Esophagus squamous epithelium (tissue), 5 donors: ENCODE results near the gene BCS1L. TPM values are rescaled to one million over a fixed set of nuclear protein-coding genes. Genes with fewer than 3 reads are reported as not detected.

ENCODE experiments used
- DNase-seq: peaks from one replicate; lab custom pipeline; 2025; lab: John Stamatoyannopoulos, UW
- H3K27ac ChIP-seq, 4 donors: fragments of 200-600 bp; sonication (generic); one replicate each; pipeline ENCODE4 v1.5.1; 2016 to 2019; ENCODE audit warnings: mild to moderate bottlenecking in 1 of 4
- H3K27me3 ChIP-seq, 4 donors: fragments of 200-600 bp; sonication (generic); 1 replicate in 3 of 4; 2 replicates in 1 of 4; pipeline versions ENCODE4 v1.5.1 to v1.6.0; 2017 to 2021; ENCODE audit warnings: antibody characterized with exemption in 1 of 4
- H3K36me3 ChIP-seq, 3 donors: fragments of 200-600 bp; sonication (generic); one replicate each; pipeline ENCODE4 v1.5.1; 2016 to 2019
- H3K4me1 ChIP-seq, 3 donors: fragments of 200-600 bp; sonication (generic); one replicate each; pipeline ENCODE4 v1.5.1; 2017 to 2019
- H3K4me3 ChIP-seq, 4 donors: fragments of 200-600 bp; sonication (generic); 1 replicate in 3 of 4; 2 replicates in 1 of 4; pipeline ENCODE4 v1.5.1; 2016 to 2019; ENCODE audit warnings: mild to moderate bottlenecking in 2 of 4, moderate library complexity in 1 of 4
- H3K9me3 ChIP-seq, 3 donors: fragments of 200-600 bp; sonication (generic); one replicate each; pipeline ENCODE4 v1.5.1; 2016 to 2019
- CTCF ChIP-seq, 6 experiments: fragments of 450-650 bp in 4 of 6; fragments of 200-600 bp in 2 of 6; sonication (generic) in 2 of 6; IDR thresholded peaks; one replicate each; pipeline ENCODE4 v1.5.1; 2016 to 2019; ENCODE audit warnings: antibody characterized with exemption in 6 of 6, mild to moderate bottlenecking in 4 of 6, moderate library complexity in 4 of 6
- POLR2A ChIP-seq, 4 donors: fragments of 450-650 bp; IDR thresholded peaks; one replicate each; pipeline ENCODE4 v1.6.1; 2017; ENCODE audit warnings: antibody characterized with exemption in 4 of 4, mild to moderate bottlenecking in 4 of 4, moderate library complexity in 3 of 4
- WGBS, 2 donors: methylation state at CpG; one replicate each; pipeline ENCODE4 v1.1.5; 2018; 5-methylcytosine and 5-hydroxymethylcytosine counted together
- intact Hi-C: fragments of 100-400 bp; cut with DNase I; formaldehyde crosslinking; loops from one replicate; pipeline ENCODE4 v1.15.0; 2022
- total RNA-seq, 4 donors: library from RNA; depleted of rRNA; stranded (reverse); fragments of >200 nt; gene quantifications; one replicate each; pipeline ENCODE4 v1.1.0, GENCODE V29; 2016
- donor health status: DM: yes; HTN: yes; CAD: no.

BCS1L gene
- total RNA-seq, 4 donors from 2014 or later = 29.9 to 34.0 (median 30.6) TPM

- 62 to 83% methylated on average over 1 to 2 of the region's 2 CpGs for WGBS, 2 donors
- H3K27ac ChIP-seq = no peak overlapping the region
These were observed 42.3 kb downstream of the BCS1L start for GRCh38 chr2:218701806-218702205.

DNA sequence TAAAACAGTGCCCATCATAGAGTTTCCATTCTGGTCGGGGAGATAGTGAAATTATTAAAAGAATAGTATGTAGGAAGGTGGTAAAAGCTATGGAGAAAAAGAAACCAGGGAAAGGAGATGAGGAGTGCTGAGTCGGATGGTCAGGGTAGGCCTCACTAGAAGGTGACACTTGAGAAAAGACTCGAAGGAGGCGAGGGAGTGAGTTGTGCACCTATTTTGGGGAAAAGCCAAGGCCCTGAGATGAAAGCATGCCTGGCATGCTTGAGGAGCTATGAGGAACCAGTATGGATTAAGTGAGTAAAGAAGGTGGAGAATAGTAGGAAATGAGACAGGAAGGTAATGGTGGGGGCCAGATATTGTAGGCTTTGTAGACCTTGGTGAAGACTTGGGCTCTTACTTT lies 43.9 kb downstream of the BCS1L start:
- no peak overlapping the region for H3K27ac ChIP-seq
- intact Hi-C loops = no loop called here
- no peaks in the 10 kb centered on the region for H3K9me3 ChIP-seq
- H3K36me3 ChIP-seq = peaks cover 0 to 33% (median 0%) of the 10 kb centered on the region in 3 donors
- no peak overlapping the region for H3K4me3 ChIP-seq
- TF ChIP-seq POLR2A (IDR thresholded peaks at IDR 0.05) (no peak), CTCF (IDR thresholded peaks at IDR 0.05) (no peak)
- 83 to 84% methylated on average over 4 of the region's 4 CpGs for WGBS, 2 donors
- no peaks in the 10 kb centered on the region for H3K27me3 ChIP-seq
- H3K4me1 ChIP-seq = no peaks in the 10 kb centered on the region
- no peak for DNase-seq

More at GRCh38 chr2:218701806-218702205, 42.3 kb downstream of the BCS1L start:
- TF ChIP-seq POLR2A (IDR thresholded peaks at IDR 0.05) = no peak
- no peak for TF ChIP-seq CTCF (IDR thresholded peaks at IDR 0.05)
- Histone ChIP-seq H3K9me3 (no peaks in the 10 kb centered on the region), H3K36me3 (peaks cover 0 to 48% (median under 1%) of the 10 kb centered on the region in 3 donors), H3K4me1 (no peaks in the 10 kb centered on the region), H3K27me3 (no peaks in the 10 kb centered on the region), H3K4me3 (no peak overlapping the region)
- intact Hi-C loops = no loop called here
- DNase-seq = no peak

DNA sequence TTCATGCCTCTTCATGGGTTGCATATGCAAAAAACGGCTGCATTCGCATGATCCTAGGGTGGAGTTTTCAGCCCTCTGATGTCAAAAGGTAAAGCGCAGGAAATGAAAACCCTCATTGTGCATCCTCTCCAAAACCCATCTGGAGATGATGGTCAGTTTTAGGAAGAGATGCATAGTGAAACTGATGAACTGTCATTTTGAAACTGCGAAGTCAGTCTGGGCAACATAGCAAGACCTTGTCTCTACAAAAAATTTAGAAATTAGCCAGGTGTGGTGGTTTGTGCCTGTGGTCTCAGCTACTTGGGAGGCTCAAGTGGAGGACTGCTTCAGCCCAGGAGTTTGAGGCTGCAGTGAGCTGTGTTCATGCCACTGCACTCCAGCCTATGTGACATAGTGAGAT lies 48.6 kb downstream of the BCS1L start:
- Histone ChIP-seq H3K4me1 (peaks cover 7 to 24% (median 11%) of the 10 kb centered on the region in 3 donors), H3K27me3 (no peaks in the 10 kb centered on the region), H3K9me3 (no peaks in the 10 kb centered on the region), H3K27ac (no peak overlapping the region), H3K4me3 (no peak overlapping the region), H3K36me3 (no peaks in the 10 kb centered on the region)
- DNase-seq = no peak
- intact Hi-C loops = no loop called here
- 78% methylated on average over 4 of the region's 4 CpGs for WGBS, 2 donors
- TF ChIP-seq POLR2A (IDR thresholded peaks at IDR 0.05) (no peak), CTCF (IDR thresholded peaks at IDR 0.05) (no peak)

DNA sequence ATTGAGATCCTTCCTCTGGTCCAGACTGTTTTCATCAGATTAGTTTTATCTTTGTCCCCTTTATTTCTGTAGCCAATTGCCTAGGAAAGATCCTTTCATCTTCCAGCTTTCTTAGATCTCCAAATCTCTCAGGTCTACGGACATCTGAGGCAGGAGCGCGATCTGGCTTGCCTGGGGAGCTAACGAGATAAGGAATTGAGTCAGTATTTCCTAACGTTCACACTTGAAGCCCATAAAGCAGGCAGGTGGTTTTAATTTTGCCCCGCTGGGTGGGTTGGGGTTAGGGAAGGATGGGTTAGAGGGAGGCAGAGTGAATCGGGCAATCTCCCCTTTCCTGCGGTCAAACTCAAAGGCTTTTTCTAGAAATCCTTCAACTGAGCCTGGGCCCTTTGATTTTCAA lies 50.4 kb downstream of the BCS1L start:
- Histone ChIP-seq H3K4me1 (peaks cover 7 to 29% (median 11%) of the 10 kb centered on the region in 3 donors), H3K4me3 (no peak overlapping the region), H3K9me3 (no peaks in the 10 kb centered on the region), H3K36me3 (no peaks in the 10 kb centered on the region), H3K27me3 (no peaks in the 10 kb centered on the region), H3K27ac (no peak overlapping the region)
- intact Hi-C loops = no loop called here
- 81 to 89% methylated on average over 6 to 8 of the region's 8 CpGs for WGBS, 2 donors
- TF ChIP-seq CTCF (IDR thresholded peaks at IDR 0.05) = no peak
- no peak for TF ChIP-seq POLR2A (IDR thresholded peaks at IDR 0.05)
- DNase-seq = no peak

- H3K9me3 ChIP-seq = no peaks in the 10 kb centered on the region
- H3K27me3 ChIP-seq = no peaks in the 10 kb centered on the region
- H3K27ac ChIP-seq = peak overlapping the region in 2 of 4 donors; percentile 97 to 98
- intact Hi-C loops = no loop called here
- peaks cover 7 to 29% (median 11%) of the 10 kb centered on the region in 3 donors for H3K4me1 ChIP-seq
- TF ChIP-seq CTCF (IDR thresholded peaks at IDR 0.05) (no peak), POLR2A (IDR thresholded peaks at IDR 0.05) (no peak)
- 10 to 40% methylated on average over 6 of the region's 14 CpGs for WGBS, 2 donors
- DNase-seq = no peak
- H3K4me3 ChIP-seq = peak overlapping the region; percentile 75 to 92 (median 84)
- peaks cover 0 to under 1% (median 0%) of the 10 kb centered on the region in 3 donors for H3K36me3 ChIP-seq
These were observed 50.8 kb downstream of the BCS1L start for GRCh38 chr2:218710334-218710686.
